IPS-NIHi7 (cell line): ENCODE data around the gene IPMK.
A peak's percentile ranks its signal among the peaks of the same experiment; 100 is the strongest.

ENCODE experiments used
- DNase-seq: peaks from one replicate; pipeline ENCODE4 v3.0.0; 2012; ENCODE audit warnings: mixed read lengths; ENCODE audit errors: extremely low spot score

The IPMK gene

GRCh38 chr10:58153751-58154150 lies 113.9 kb downstream of the IPMK start:
- no peak for DNase-seq

GRCh38 chr10:58152673-58153263 lies 114.9 kb downstream of the IPMK start:
- peak; percentile 46 for DNase-seq

GRCh38 chr10:58150290-58150689 lies 117.4 kb downstream of the IPMK start:
- DNase-seq = no peak

GRCh38 chr10:58143944-58144343 lies 123.8 kb downstream of the IPMK start:
- no peak for DNase-seq
